GM12864 (cell line): Measurements from ENCODE around the gene PLPPR5.

Experiments
- DNase-seq: peaks from one replicate; pipeline ENCODE4 v3.0.0-alpha.2; 2011; ENCODE audit warnings: low read depth
- H3K4me3 ChIP-seq: 2 replicates; pipeline ENCODE4 v1.5.1; 2011; ENCODE audit warnings: mild to moderate bottlenecking, low read depth, low read length, control low read depth
- CTCF ChIP-seq: IDR thresholded peaks from 2 replicates; pipeline ENCODE4 v1.5.1; 2011; ENCODE audit warnings: low read depth, mild to moderate bottlenecking, moderate library complexity, low read length, control low read depth, inconsistent platforms; ENCODE audit errors: missing control alignments

Gene PLPPR5

GRCh38 chr1:98949166-98949565 lies 55.5 kb downstream of the PLPPR5 start:
- H3K4me3 ChIP-seq: no peak overlapping the region
- no peak for DNase-seq
- TF ChIP-seq CTCF: no peak

- no peak for DNase-seq
- no peak overlapping the region for H3K4me3 ChIP-seq
- TF ChIP-seq CTCF: no peak
Observed at GRCh38 chr1:98947071-98947470, 57.6 kb downstream of the PLPPR5 start.

GRCh38 chr1:98940722-98941079 lies 64.0 kb downstream of the PLPPR5 start:
- no peak for TF ChIP-seq CTCF
- no peak for DNase-seq
- H3K4me3 ChIP-seq: no peak overlapping the region

GRCh38 chr1:98940069-98940721 lies 64.5 kb downstream of the PLPPR5 start:
- DNase-seq: no peak
- no peak overlapping the region for H3K4me3 ChIP-seq
- no peak for TF ChIP-seq CTCF

GRCh38 chr1:98939471-98939870 lies 65.2 kb downstream of the PLPPR5 start:
- no peak for TF ChIP-seq CTCF
- DNase-seq: no peak

GRCh38 chr1:98937347-98937746 lies 67.3 kb downstream of the PLPPR5 start:
- DNase-seq: no peak
- H3K4me3 ChIP-seq: no peak overlapping the region
- TF ChIP-seq CTCF: no peak

More at GRCh38 chr1:98939471-98939870, 65.2 kb downstream of the PLPPR5 start:
- H3K4me3 ChIP-seq: no peak overlapping the region

GRCh38 chr1:98932184-98932583 lies 72.5 kb downstream of the PLPPR5 start:
- DNase-seq: no peak
- H3K4me3 ChIP-seq: no peak overlapping the region
- TF ChIP-seq CTCF: no peak
